Natural killer cell (primary cell): ENCODE results near the gene NKX6-2. TPM values are rescaled to one million over a fixed set of nuclear protein-coding genes. Genes with fewer than 3 reads are reported as not detected.

ENCODE experiments used
- ATAC-seq, 3 donors: fragments of 150-1000 bp in 2 of 3; fragments of 200-7000 bp in 1 of 3; cut with Tn5 transposase; 1 replicate in 1 of 3; 2 replicates in 2 of 3; pipeline ENCODE4 v1.10.0; 2021; ENCODE audit warnings: mild to moderate bottlenecking in 2 of 3, moderate library complexity in 2 of 3
- DNase-seq, 2 donors: peaks; one replicate each; pipeline versions ENCODE4 v3.0.0 to v3.0.0-alpha.2; 2013 to 2021; ENCODE audit warnings: mixed read lengths in 1 of 2
- H3K27ac ChIP-seq: one replicate; pipeline ENCODE4 v1.5.1; 2013; ENCODE audit warnings: mild to moderate bottlenecking, low read length
- H3K27me3 ChIP-seq: one replicate; pipeline ENCODE4 v1.6.1; 2013; ENCODE audit warnings: low read length; ENCODE audit not compliant: control insufficient read depth, insufficient read depth
- H3K36me3 ChIP-seq: one replicate; pipeline ENCODE4 v1.6.1; 2013; ENCODE audit warnings: low read length; ENCODE audit not compliant: control insufficient read depth, insufficient read depth
- H3K4me1 ChIP-seq: one replicate; pipeline ENCODE4 v1.6.1; 2013; ENCODE audit warnings: low read length; ENCODE audit not compliant: control insufficient read depth, insufficient read depth
- H3K4me3 ChIP-seq: one replicate; pipeline ENCODE4 v1.5.1; 2013; ENCODE audit warnings: low read length
- H3K9me3 ChIP-seq: one replicate; pipeline ENCODE4 v1.6.1; 2013; ENCODE audit warnings: low read length; ENCODE audit not compliant: control insufficient read depth, insufficient read depth
- H3K27ac Mint-ChIP-seq, 2 donors: one replicate each; pipeline ENCODE4 v1.8.0; 2022; ENCODE audit warnings: mild to moderate bottlenecking in 2 of 2, mixed read lengths in 2 of 2, moderate library complexity in 1 of 2
- H3K27me3 Mint-ChIP-seq, 2 donors: one replicate each; pipeline ENCODE4 v1.8.0; 2022; ENCODE audit warnings: low read depth in 2 of 2, mixed read lengths in 2 of 2
- H3K36me3 Mint-ChIP-seq: one replicate; pipeline ENCODE4 v1.8.0; 2022; ENCODE audit warnings: mixed read lengths
- H3K4me1 Mint-ChIP-seq, 2 donors: one replicate each; pipeline ENCODE4 v1.8.0; 2022; ENCODE audit warnings: mixed read lengths in 2 of 2
- H3K4me3 Mint-ChIP-seq: one replicate; pipeline ENCODE4 v1.8.0; 2022; ENCODE audit warnings: mild to moderate bottlenecking, moderate library complexity, mixed read lengths
- H3K9me3 Mint-ChIP-seq, 2 donors: one replicate each; pipeline ENCODE4 v1.8.0; 2022; ENCODE audit warnings: mixed read lengths in 2 of 2
- CTCF ChIP-seq: fragments of 200-600 bp; IDR thresholded peaks from one replicate; pipeline ENCODE4 v1.8.0; 2022; ENCODE audit warnings: antibody characterized with exemption
- WGBS: methylation state at CpG from one replicate; pipeline ENCODE4 v1.1.7; 2013; ENCODE audit warnings: missing lambda C conversion rate; ENCODE audit not compliant: insufficient coverage; 5-methylcytosine and 5-hydroxymethylcytosine counted together
- intact Hi-C: fragments of 100-400 bp; cut with micrococcal nuclease; formaldehyde crosslinking; loops from one replicate; pipeline ENCODE4 v1.14.2; 2022
- total RNA-seq, 4 donors: library from RNA; stranded (reverse); fragments of 120-200 nt in 1 of 4; gene quantifications; one replicate each; pipeline versions ENCODE4 v1.2.3 to v1.2.4, GENCODE V29; 2013 to 2022

The NKX6-2 gene
- total RNA-seq, 3 donors from 2014 or later (not counting 1 experiment from before 2014, with no cell fraction given) = not detected

- no peaks in the 10 kb centered on the region for H3K27me3 Mint-ChIP-seq
- no peaks in the 10 kb centered on the region for H3K9me3 Mint-ChIP-seq
- no peak for TF ChIP-seq CTCF
- no peaks in the 10 kb centered on the region for H3K27me3 ChIP-seq
- no peaks in the 10 kb centered on the region for H3K4me1 Mint-ChIP-seq
- H3K36me3 Mint-ChIP-seq = no peaks in the 10 kb centered on the region
- no peaks in the 10 kb centered on the region for H3K36me3 ChIP-seq
- H3K4me3 ChIP-seq = no peak overlapping the region
- H3K4me3 Mint-ChIP-seq = no peak overlapping the region
- 89% methylated on average over 25 of the region's 25 CpGs for WGBS
- H3K27ac ChIP-seq = no peak overlapping the region
- H3K9me3 ChIP-seq = peaks cover 4% of the 10 kb centered on the region
- H3K4me1 ChIP-seq = no peaks in the 10 kb centered on the region
- DNase-seq (no peak), ATAC-seq (no peak)
- no peak overlapping the region for H3K27ac Mint-ChIP-seq
- intact Hi-C loops = no loop called here
Observed at GRCh38 chr10:132806561-132807003, 20.6 kb upstream of the NKX6-2 start.

GRCh38 chr10:132806110-132806509 is 20.2 kb upstream of the NKX6-2 start:
- intact Hi-C loops = no loop called here

GRCh38 chr10:132805599-132805998 is 19.7 kb upstream of the NKX6-2 start:
- no peak for TF ChIP-seq CTCF
- Mint-ChIP-seq H3K27ac (no peak overlapping the region), H3K36me3 (no peaks in the 10 kb centered on the region), H3K4me3 (no peak overlapping the region), H3K9me3 (no peaks in the 10 kb centered on the region), H3K4me1 (no peaks in the 10 kb centered on the region), H3K27me3 (no peaks in the 10 kb centered on the region)
- WGBS = 61% methylated on average over 21 of the region's 21 CpGs
- intact Hi-C loops = no loop called here
- DNase-seq (no peak), ATAC-seq (peak in 1 of 3 donors; percentile 8)
- H3K27me3 ChIP-seq = no peaks in the 10 kb centered on the region
- H3K9me3 ChIP-seq = peaks cover 4% of the 10 kb centered on the region
- no peak overlapping the region for H3K4me3 ChIP-seq
- H3K27ac ChIP-seq = no peak overlapping the region
- H3K36me3 ChIP-seq = no peaks in the 10 kb centered on the region
- no peaks in the 10 kb centered on the region for H3K4me1 ChIP-seq

More at GRCh38 chr10:132806110-132806509, 20.2 kb upstream of the NKX6-2 start:
- no peaks in the 10 kb centered on the region for H3K27me3 ChIP-seq
- no peak for TF ChIP-seq CTCF
- WGBS = 93% methylated on average over 7 of the region's 7 CpGs
- ATAC-seq (no peak), DNase-seq (no peak)
- no peak overlapping the region for H3K4me3 ChIP-seq
- Mint-ChIP-seq H3K27me3 (no peaks in the 10 kb centered on the region), H3K36me3 (no peaks in the 10 kb centered on the region), H3K27ac (no peak overlapping the region), H3K4me1 (no peaks in the 10 kb centered on the region), H3K9me3 (no peaks in the 10 kb centered on the region), H3K4me3 (no peak overlapping the region)
- H3K27ac ChIP-seq = no peak overlapping the region
- peaks cover 4% of the 10 kb centered on the region for H3K9me3 ChIP-seq
- no peaks in the 10 kb centered on the region for H3K4me1 ChIP-seq
- no peaks in the 10 kb centered on the region for H3K36me3 ChIP-seq

GRCh38 chr10:132804785-132805426 is 19.0 kb upstream of the NKX6-2 start:
- DNase-seq = no peak
- intact Hi-C loops = no loop called here
- H3K4me1 ChIP-seq = no peaks in the 10 kb centered on the region
- Mint-ChIP-seq H3K27ac (no peak overlapping the region), H3K36me3 (no peaks in the 10 kb centered on the region), H3K27me3 (no peaks in the 10 kb centered on the region), H3K4me3 (no peak overlapping the region), H3K4me1 (no peaks in the 10 kb centered on the region), H3K9me3 (no peaks in the 10 kb centered on the region)
- no peak for ATAC-seq
- 85% methylated on average over 23 of the region's 23 CpGs for WGBS
- H3K27me3 ChIP-seq = no peaks in the 10 kb centered on the region
- H3K9me3 ChIP-seq = peaks cover 4% of the 10 kb centered on the region
- no peak overlapping the region for H3K27ac ChIP-seq
- no peak for TF ChIP-seq CTCF
- H3K36me3 ChIP-seq = no peaks in the 10 kb centered on the region
- H3K4me3 ChIP-seq = no peak overlapping the region
